Spleen (tissue), 13 donors: Measurements from ENCODE around the gene CDK3. TPM values are rescaled to one million over a fixed set of nuclear protein-coding genes. Genes with fewer than 3 reads are reported as not detected.
A peak's percentile ranks its signal among the peaks of the same experiment; 100 is the strongest.

Source experiments
- DNase-seq: peaks from one replicate; pipeline ENCODE4 v3.0.0-alpha.2; 2020
- H3K27ac ChIP-seq, 8 donors: fragments of 200-600 bp; sonication (generic) in 7 of 8; 1 replicate in 4 of 8; 2 replicates in 4 of 8; pipeline versions ENCODE4 v1.5.0 to v1.8.0; 2016 to 2021; ENCODE audit warnings: inconsistent platforms in 4 of 8, mild to moderate bottlenecking in 4 of 8, moderate library complexity in 1 of 8
- H3K27me3 ChIP-seq, 7 donors: fragments of 200-600 bp; sonication (generic) in 6 of 7; replicated peaks in 1 of 7; 1 replicate in 4 of 7; 2 replicates in 3 of 7; pipeline versions ENCODE4 v1.5.0 to v1.8.0; 2016 to 2021; ENCODE audit warnings: inconsistent platforms in 3 of 7, mild to moderate bottlenecking in 1 of 7
- H3K36me3 ChIP-seq, 6 donors: fragments of 200-600 bp; sonication (generic) in 5 of 6; 1 replicate in 4 of 6; 2 replicates in 2 of 6; pipeline versions ENCODE4 v1.5.0 to v1.8.0; 2016 to 2021; ENCODE audit warnings: inconsistent platforms in 2 of 6
- H3K4me1 ChIP-seq, 6 donors: fragments of 200-600 bp; sonication (generic) in 5 of 6; 1 replicate in 3 of 6; 2 replicates in 3 of 6; pipeline versions ENCODE4 v1.5.0 to v1.8.0; 2016 to 2021; ENCODE audit warnings: inconsistent platforms in 3 of 6
- H3K4me3 ChIP-seq, 8 donors: fragments of 200-600 bp; sonication (generic) in 7 of 8; 1 replicate in 4 of 8; 2 replicates in 4 of 8; pipeline versions ENCODE4 v1.5.0 to v1.8.0; 2016 to 2021; ENCODE audit warnings: inconsistent platforms in 4 of 8, mild to moderate bottlenecking in 4 of 8, moderate library complexity in 2 of 8
- H3K9me3 ChIP-seq, 8 donors: fragments of 200-600 bp; sonication (generic) in 7 of 8; 1 replicate in 4 of 8; 2 replicates in 4 of 8; pipeline versions ENCODE4 v1.5.0 to v1.8.0; 2016 to 2021; ENCODE audit warnings: inconsistent platforms in 4 of 8
- POLR2A ChIP-seq, 3 donors: fragments of 450-650 bp; IDR thresholded peaks; one replicate each; pipeline ENCODE4 v1.5.1; 2017; ENCODE audit warnings: antibody characterized with exemption in 3 of 3, mild to moderate bottlenecking in 1 of 3
- POLR2AphosphoS5 ChIP-seq, 3 donors: sonication (generic); formaldehyde crosslinking; IDR thresholded peaks; one replicate each; pipeline ENCODE4 v1.5.1; 2017; ENCODE audit warnings: antibody characterized with exemption in 3 of 3
- WGBS, 5 donors: extraction: QIAGEN DNeasy Blood & Tissue Kit in 3 of 5; methylation state at CpG; one replicate each; pipeline versions ENCODE4 v1.1.5 to v1.1.7; 2013 to 2018; 5-methylcytosine and 5-hydroxymethylcytosine counted together
- intact Hi-C: fragments of 100-400 bp; cut with DNase I; formaldehyde crosslinking; loops from one replicate; pipeline ENCODE4 v1.15.0; 2023; ENCODE audit warnings: low total_unique reads
- long read RNA-seq, 2 donors: transcript quantifications; one replicate each; lab custom pipeline, GENCODE V29; 2026
- polyA plus RNA-seq, 3 donors: library from polyadenylated mRNA; stranded (reverse); fragments of 200-250 nt; gene quantifications; one replicate each; pipeline ENCODE4 v1.2.1, GENCODE V29; 2013
- total RNA-seq, 7 donors: library from RNA; depleted of rRNA in 3 of 7; stranded (reverse); fragments of >200 nt in 3 of 7; fragmentation: NEBNext Ultra II Directional in 4 of 7; extraction: Animal tissue kit (Norgen Biotek cat#: 25700) in 4 of 7; gene quantifications; one replicate each; pipeline versions ENCODE4 v1.1.0 to v1.2.1, GENCODE V29; 2016 to 2021
- TF ChIP-seq, protein P1 (sequence below), 11 experiments: fragments of 200-600 bp in 7 of 11; fragments of 450-650 bp in 4 of 11; sonication (generic) in 4 of 11; IDR thresholded peaks in 8 of 11; conservative IDR thresholded peaks in 3 of 11; 1 replicate in 7 of 11; 2 replicates in 4 of 11; pipeline versions ENCODE4 v1.4.0 to v1.8.0; 2016 to 2021; ENCODE audit warnings: antibody characterized with exemption in 11 of 11, inconsistent platforms in 4 of 11, mild to moderate bottlenecking in 1 of 11
- donor health status: healthy with polysubstance abuse.
- donor health status: DM: no; HTN: no; CAD: no; lungs with moderate emphysema.
- donor health status: DM: no; HTN: no; CAD: no.
- donor health status: Bipolar disorder and iron deficiency.
- donor health status: healthy.
- donor health status: DM: no; HTN: no; CAD: no.
- donor health status: DM: yes; HTN: yes; CAD: no.

CDK3 gene
- total RNA-seq (10 to 100 TPM in 2 of 7 donors, 1 to 10 TPM in 5; 6.7 to 12.0 (median 7.1) TPM), polyA plus RNA-seq (10 to 100 TPM; 13.8 to 39.8 (median 31.2) TPM)
- long read RNA-seq, donor 1 = 0 reads
- long read RNA-seq, donor 2 = 0 reads

DNA sequence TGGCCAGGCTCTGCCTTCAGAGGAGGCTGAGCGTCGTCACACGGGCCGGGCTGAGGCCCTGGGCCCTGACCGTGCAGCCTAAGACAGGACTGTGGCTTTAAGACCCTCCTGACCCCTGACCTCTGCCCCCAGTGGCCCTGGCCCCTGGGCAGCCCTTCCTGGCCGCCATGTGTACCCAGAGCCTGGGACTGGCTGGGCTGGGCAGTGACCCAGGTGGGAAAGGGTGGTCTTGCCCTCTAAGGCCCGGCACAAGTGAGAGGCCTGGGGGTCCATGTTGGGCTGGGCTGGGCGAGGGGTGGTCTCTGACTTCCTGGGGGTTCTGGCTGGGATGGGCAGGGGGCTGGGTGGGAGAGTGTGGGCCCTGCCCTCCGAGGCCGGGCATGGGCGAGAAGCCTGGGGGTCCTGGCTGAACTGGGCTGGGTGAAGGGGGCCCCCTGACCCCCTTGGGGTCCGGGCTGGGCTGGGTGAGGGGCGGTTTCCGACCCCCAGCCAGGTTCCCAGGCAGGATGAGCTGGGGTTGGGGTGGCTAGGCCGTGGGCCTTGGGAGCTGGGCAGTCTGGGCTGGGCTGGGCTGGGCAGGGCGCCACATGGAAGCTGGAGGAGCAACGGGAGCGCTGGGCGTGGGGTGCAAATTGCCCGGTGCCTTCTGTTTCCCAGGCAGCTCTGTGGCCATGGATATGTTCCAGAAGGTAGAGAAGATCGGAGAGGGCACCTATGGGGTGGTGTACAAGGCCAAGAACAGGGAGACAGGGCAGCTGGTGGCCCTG lies at the start of gene CDK3:
TSS of gene CDK3 (plus strand) at position 101 of the 767 bp plus-strand sequence. CDS start at position 672, 571 bp downstream.
- TF ChIP-seq, protein P1, sequence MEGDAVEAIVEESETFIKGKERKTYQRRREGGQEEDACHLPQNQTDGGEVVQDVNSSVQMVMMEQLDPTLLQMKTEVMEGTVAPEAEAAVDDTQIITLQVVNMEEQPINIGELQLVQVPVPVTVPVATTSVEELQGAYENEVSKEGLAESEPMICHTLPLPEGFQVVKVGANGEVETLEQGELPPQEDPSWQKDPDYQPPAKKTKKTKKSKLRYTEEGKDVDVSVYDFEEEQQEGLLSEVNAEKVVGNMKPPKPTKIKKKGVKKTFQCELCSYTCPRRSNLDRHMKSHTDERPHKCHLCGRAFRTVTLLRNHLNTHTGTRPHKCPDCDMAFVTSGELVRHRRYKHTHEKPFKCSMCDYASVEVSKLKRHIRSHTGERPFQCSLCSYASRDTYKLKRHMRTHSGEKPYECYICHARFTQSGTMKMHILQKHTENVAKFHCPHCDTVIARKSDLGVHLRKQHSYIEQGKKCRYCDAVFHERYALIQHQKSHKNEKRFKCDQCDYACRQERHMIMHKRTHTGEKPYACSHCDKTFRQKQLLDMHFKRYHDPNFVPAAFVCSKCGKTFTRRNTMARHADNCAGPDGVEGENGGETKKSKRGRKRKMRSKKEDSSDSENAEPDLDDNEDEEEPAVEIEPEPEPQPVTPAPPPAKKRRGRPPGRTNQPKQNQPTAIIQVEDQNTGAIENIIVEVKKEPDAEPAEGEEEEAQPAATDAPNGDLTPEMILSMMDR (IDR thresholded peaks at IDR 0.05 in 8 of 11, conservative IDR thresholded peaks at IDR 0.05 in 3 of 11) = peak in 5 of 11 experiments; percentile 2 to 44 (median 37)
- no peak for TF ChIP-seq POLR2AphosphoS5 (IDR thresholded peaks at IDR 0.05)
- TF ChIP-seq POLR2A (IDR thresholded peaks at IDR 0.05) = no peak
- no peaks in the 10 kb centered on the region for H3K27me3 ChIP-seq
- no peak within 1 kb of the TSS for H3K4me3 ChIP-seq
- no peak for DNase-seq
- intact Hi-C loops = no loop called here
- peaks cover 19 to 74% (median 42%) of the 10 kb centered on the region in 6 donors for H3K4me1 ChIP-seq
- H3K9me3 ChIP-seq = no peaks in the 10 kb centered on the region
- peaks cover 0 to 48% (median 2%) of the 10 kb centered on the region in 6 donors for H3K36me3 ChIP-seq
- peak within 1 kb of the TSS in 1 of 8 donors; percentile 26 for H3K27ac ChIP-seq
- 88 to 93% (median 91%) methylated on average over 14 to 21 of the region's 21 CpGs for WGBS, 5 donors

- no peaks in the 10 kb centered on the region for H3K27me3 ChIP-seq
- TF ChIP-seq POLR2A (IDR thresholded peaks at IDR 0.05) (no peak), POLR2AphosphoS5 (IDR thresholded peaks at IDR 0.05) (peak in 1 of 3 donors; percentile 23)
- intact Hi-C loops = no loop called here
- H3K9me3 ChIP-seq = no peaks in the 10 kb centered on the region
- peaks cover 6 to 100% (median 96%) of the 10 kb centered on the region in 6 donors for H3K36me3 ChIP-seq
- H3K27ac ChIP-seq = peak overlapping the region in 2 of 8 donors; percentile 7 to 15
- no peak overlapping the region for H3K4me3 ChIP-seq
- WGBS, 5 donors = 74 to 84% (median 82%) methylated on average over 7 to 8 of the region's 8 CpGs
- peaks cover 0 to 14% (median 0%) of the 10 kb centered on the region in 6 donors for H3K4me1 ChIP-seq
- no peak for DNase-seq
Measured at GRCh38 chr17:75950855-75951554, 49.6 kb upstream of the CDK3 start.

DNA sequence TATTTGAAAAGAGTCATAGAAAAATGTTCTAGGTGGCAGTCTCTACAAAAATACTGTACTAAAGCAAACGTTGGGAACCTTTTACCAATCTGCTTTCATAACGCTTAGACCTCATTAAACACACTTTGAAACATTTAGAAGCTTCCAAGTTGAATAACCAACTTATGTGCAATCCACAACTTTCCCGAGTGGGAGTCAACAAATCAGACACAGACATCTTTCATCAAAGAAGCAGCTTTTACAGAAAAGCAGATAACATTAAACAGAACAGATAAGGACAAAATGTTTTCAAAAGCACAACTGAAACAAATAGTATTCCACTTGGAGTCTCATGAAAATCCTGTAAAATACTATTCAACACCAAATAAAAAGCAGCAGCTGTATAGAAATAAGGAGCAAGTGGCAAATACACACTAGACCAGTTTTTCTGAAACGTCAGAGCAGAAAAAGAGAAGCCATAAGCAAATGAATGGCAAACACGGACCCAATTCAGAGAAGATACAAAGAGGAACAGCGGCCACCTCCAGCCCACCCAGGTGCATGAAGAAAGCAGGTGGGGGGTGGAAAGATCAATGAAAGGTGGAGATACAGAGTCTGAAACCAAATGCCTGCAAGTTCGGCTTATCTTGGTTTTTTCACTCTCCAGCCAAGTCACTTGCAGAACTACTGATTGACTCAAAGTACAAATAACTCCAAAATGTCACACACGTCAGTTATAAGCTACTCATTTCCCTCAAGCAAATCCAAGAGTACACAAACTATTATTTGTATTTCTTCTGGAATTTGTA lies 41.4 kb upstream of the CDK3 start:
- no peak for TF ChIP-seq POLR2A (IDR thresholded peaks at IDR 0.05)
- TF ChIP-seq, protein P1 (IDR thresholded peaks at IDR 0.05 in 8 of 11, conservative IDR thresholded peaks at IDR 0.05 in 3 of 11) = no peak
- TF ChIP-seq POLR2AphosphoS5 (IDR thresholded peaks at IDR 0.05) = no peak

GRCh38 chr17:75959839-75960511 lies 40.7 kb upstream of the CDK3 start:
- Histone ChIP-seq H3K9me3 (no peaks in the 10 kb centered on the region), H3K36me3 (peaks cover 3 to 69% (median 21%) of the 10 kb centered on the region in 6 donors), H3K27ac (peak overlapping the region in 2 of 8 donors; percentile 15 to 30), H3K4me3 (no peak overlapping the region), H3K4me1 (peaks cover 0 to 42% (median 9%) of the 10 kb centered on the region in 6 donors), H3K27me3 (no peaks in the 10 kb centered on the region)
- intact Hi-C loops = no loop called here
- WGBS, 5 donors = 93 to 97% (median 96%) methylated on average over 11 of the region's 11 CpGs
- TF ChIP-seq POLR2AphosphoS5 (IDR thresholded peaks at IDR 0.05) (no peak), POLR2A (IDR thresholded peaks at IDR 0.05) (no peak)
- TF ChIP-seq, protein P1 (IDR thresholded peaks at IDR 0.05 in 8 of 11, conservative IDR thresholded peaks at IDR 0.05 in 3 of 11) = no peak
- no peak for DNase-seq

More for the DNA sequence above, 41.4 kb upstream of the CDK3 start:
- H3K27me3 ChIP-seq = no peaks in the 10 kb centered on the region
- H3K36me3 ChIP-seq = peaks cover 3 to 74% (median 27%) of the 10 kb centered on the region in 6 donors
- H3K4me1 ChIP-seq = peaks cover 0 to 34% (median 8%) of the 10 kb centered on the region in 6 donors
- H3K27ac ChIP-seq = peak overlapping the region in 2 of 8 donors; percentile 15 to 30
- no peaks in the 10 kb centered on the region for H3K9me3 ChIP-seq
- intact Hi-C loops = no loop called here
- 71 to 86% (median 83%) methylated on average over 8 of the region's 8 CpGs for WGBS, 5 donors
- no peak for DNase-seq
- H3K4me3 ChIP-seq = no peak overlapping the region
